GM12874 (cell line): ENCODE data around the gene ZNF555.

Experiments
- CTCF ChIP-seq: IDR thresholded peaks from 2 replicates; pipeline ENCODE4 v1.5.1; 2011; ENCODE audit warnings: low read depth, mild to moderate bottlenecking, control low read depth, low read length, moderate library complexity; ENCODE audit not compliant: insufficient read depth

The ZNF555 gene

GRCh38 chr19:2810141-2811091 is 30.9 kb upstream of the ZNF555 start:
- no peak for TF ChIP-seq CTCF

GRCh38 chr19:2811221-2811722 is 30.0 kb upstream of the ZNF555 start:
- TF ChIP-seq CTCF = no peak

DNA sequence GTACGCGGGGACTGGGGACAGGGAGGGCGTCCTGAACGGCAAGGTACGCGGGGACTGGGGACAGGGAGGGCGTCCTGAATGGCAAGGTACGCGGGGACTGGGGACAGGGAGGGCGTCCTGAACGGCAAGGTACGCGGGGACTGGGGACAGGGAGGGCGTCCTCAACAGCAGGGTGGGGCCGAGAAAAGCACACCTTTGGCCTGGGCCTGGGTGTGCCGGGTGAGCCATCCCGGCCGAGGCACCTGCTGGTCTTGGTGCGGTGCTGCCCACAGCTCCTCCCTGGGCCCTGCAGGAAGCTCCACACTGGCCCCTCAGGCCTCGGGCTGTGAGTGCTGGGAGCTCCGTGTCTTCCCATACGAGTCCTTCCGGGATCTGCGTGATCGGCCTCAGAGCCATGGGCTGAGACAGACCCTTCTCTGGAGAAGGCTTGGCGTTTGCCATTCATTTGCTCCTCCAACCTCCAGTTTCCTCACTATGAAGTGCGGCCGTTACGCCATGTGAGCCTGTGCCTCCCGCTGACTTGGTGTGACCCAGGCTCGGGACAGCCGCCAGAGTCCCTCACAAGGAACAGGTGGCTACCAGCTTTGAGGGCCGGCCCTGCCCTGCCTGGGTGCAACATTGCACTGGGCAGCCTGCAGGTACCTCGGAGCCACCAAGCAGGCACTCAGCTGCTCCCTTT is 29.4 kb upstream of the ZNF555 start:
- TF ChIP-seq CTCF = no peak

DNA sequence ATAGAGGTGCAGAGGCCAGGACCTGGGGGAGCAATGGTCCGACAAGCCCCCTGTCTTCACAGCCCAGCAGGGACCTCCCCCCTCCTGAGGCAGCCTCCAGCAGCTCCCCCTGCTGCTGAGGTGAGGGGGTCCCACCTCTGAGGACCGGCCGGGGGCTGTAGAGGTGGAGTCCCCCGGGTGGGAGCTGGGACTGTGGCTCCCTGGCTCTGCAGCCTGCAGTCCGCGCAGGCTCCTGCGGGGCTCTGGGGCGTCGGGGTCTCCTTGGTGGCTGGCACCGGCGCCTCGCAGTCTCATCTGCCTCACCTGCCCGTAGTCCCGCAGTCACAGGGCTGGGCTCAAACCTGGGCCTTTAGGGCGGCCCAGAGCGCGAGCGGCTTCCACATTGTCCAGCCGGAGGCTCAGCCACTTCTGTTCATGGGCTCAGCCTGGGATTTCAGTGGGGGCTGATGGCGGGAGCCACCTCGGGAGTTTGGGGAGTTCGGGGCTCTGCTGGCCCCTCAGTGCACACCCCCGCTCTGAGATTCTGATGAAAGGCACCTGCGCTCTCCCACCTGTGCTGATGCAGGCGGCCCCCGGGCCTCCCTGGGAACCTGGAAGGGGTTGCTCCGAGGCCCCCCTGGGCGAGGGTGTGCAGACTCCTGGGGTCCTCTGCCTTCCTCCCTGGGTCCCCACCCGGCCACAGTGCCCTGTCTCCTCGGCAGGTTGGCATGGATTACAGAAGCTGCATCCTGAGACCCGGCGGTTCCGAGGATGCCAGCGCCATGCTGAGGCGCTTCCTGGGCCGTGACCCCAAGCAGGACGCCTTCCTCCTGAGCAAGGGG is 28.7 kb upstream of the ZNF555 start:
- TF ChIP-seq CTCF = no peak

DNA sequence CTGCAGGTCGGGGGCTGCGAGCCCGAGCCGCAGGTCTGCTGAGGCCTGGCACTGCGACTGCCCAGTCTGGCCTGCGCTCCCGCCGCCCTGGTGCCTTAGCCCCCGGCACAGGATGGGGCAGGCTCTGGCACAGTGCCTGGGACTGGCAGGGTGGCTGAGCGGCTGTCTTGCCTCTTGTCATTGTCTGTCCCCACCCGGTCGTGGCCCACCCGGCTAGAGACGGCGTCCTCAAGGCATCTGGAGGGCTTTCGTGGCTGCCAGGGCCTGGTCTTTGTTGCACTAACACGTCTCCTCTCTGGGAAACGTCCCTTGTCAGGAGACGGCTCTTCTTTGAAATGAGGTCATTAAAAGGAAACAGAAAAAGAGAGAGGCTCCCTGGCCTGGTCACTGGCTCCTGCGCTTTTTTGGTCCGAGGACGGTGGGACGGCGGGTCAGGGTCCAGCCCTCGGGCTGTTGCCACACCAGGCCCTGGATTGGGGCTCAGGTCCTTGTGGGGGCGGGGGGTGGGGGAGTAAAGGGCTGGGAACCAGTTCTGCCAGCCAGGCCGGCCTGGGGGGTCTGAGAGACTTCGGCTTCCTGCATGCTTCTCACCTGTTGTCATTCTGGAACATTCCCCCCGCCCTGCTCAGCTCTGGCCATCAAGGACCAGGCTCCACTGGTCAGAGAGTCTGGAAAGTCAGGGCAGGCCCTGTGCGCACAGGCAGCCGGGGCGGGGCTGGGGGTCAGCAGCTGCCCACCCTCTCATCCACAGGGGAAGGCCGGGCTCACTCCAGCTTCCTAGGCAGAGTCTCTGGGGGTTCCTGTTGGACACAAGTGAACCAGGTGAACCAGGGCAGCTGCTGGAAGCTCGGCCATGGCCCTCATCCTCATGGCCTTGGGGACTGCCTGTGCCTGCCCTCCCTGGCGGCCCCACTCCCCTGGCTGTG is 27.8 kb upstream of the ZNF555 start:
- no peak for TF ChIP-seq CTCF

- TF ChIP-seq CTCF = no peak
Measured at GRCh38 chr19:2814426-2814825, 26.8 kb upstream of the ZNF555 start.
